NCI-H524 treated with DMSO at 0.1 percent for 48 hours (cell line): ENCODE data around the gene SLC25A22.

ENCODE experiments used
- DNase-seq: peaks from one replicate; lab custom pipeline; 2025; lab: John Stamatoyannopoulos, UW

SLC25A22 gene

GRCh38 chr11:788953-789940 lies 8.8 kb downstream of the SLC25A22 start:
- no peak for DNase-seq

- no peak for DNase-seq
Observed at GRCh38 chr11:788009-788640, 10.0 kb downstream of the SLC25A22 start.

GRCh38 chr11:787084-787675 lies 10.9 kb downstream of the SLC25A22 start:
- DNase-seq: no peak

- DNase-seq: peak; percentile 36
Observed at GRCh38 chr11:786235-787083, 11.6 kb downstream of the SLC25A22 start.

- DNase-seq: peak; percentile 81
Observed at GRCh38 chr11:783581-784015, 14.5 kb downstream of the SLC25A22 start.

GRCh38 chr11:782264-783174 lies 15.6 kb downstream of the SLC25A22 start:
- no peak for DNase-seq

GRCh38 chr11:779955-780532 lies 18.0 kb downstream of the SLC25A22 start:
- DNase-seq: no peak

GRCh38 chr11:778976-779954 lies 18.8 kb downstream of the SLC25A22 start:
- no peak for DNase-seq

GRCh38 chr11:777288-778255 lies 20.5 kb downstream of the SLC25A22 start, which contains the start of gene GATD1:
GATD1 (minus strand) TSS chr11:777487; CDS start chr11:777462, 25 bp downstream.
- no peak for DNase-seq

GRCh38 chr11:776561-777287 lies 21.4 kb downstream of the SLC25A22 start:
- DNase-seq: no peak

GRCh38 chr11:776263-776560 lies 21.9 kb downstream of the SLC25A22 start:
- DNase-seq: no peak

GRCh38 chr11:774873-775592 lies 23.0 kb downstream of the SLC25A22 start:
- no peak for DNase-seq

GRCh38 chr11:773830-774229 lies 24.3 kb downstream of the SLC25A22 start:
- no peak for DNase-seq

- no peak for DNase-seq
Observed at GRCh38 chr11:773425-773824, 24.7 kb downstream of the SLC25A22 start.

GRCh38 chr11:772429-773390 lies 25.4 kb downstream of the SLC25A22 start:
- no peak for DNase-seq
